ENCODE results near the gene MARCO.
"Not testable (repeated sequence)": the region's sequence is repeated elsewhere in the genome, so short reads cannot be mapped to it uniquely, and the experiment has no call there.

MARCO gene

GRCh38 chr2:118943286-118943685 is 1.3 kb downstream of the MARCO start:
- no peak overlapping the region for H3K27ac ChIP-seq
- TF ChIP-seq CTCF (conservative IDR thresholded peaks at IDR 0.05) (no peak), ZFX (IDR thresholded peaks at IDR 0.05) (no peak)

DNA sequence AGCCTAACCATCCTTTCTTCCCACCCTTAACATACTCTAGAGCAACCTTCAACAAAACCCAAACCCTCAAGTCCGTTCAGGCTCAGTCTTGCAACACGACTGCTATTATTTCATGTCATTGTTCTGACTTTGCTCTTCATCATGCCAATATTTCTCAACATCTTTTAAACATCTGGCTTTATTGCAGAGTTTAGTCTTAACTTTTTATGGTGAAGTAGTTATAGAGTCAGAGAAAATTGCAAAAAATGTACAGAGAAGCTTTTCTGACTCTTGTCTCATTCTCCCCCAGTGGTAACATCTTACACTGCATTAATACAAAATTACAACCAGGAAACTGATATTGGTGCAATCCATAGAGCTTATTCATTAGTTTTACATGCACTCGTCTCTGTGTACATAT is 3.9 kb downstream of the MARCO start:
- TF ChIP-seq ZFX (IDR thresholded peaks at IDR 0.05) (no peak), CTCF (conservative IDR thresholded peaks at IDR 0.05) (no peak; the same call in 1 of the 2 replicates)
- no peak overlapping the region for H3K27ac ChIP-seq

GRCh38 chr2:118948266-118948665 is 6.3 kb downstream of the MARCO start:
- H3K27ac ChIP-seq: not testable (repeated sequence)

GRCh38 chr2:118954297-118955060 is 12.5 kb downstream of the MARCO start:
- no peak overlapping the region for H3K27ac ChIP-seq
- TF ChIP-seq ZFX (IDR thresholded peaks at IDR 0.05): no peak
- TF ChIP-seq CTCF (conservative IDR thresholded peaks at IDR 0.05): no peak

GRCh38 chr2:118965737-118966136 is 23.7 kb downstream of the MARCO start:
- TF ChIP-seq ZFX (IDR thresholded peaks at IDR 0.05) (no peak), CTCF (conservative IDR thresholded peaks at IDR 0.05) (no peak)
- no peak overlapping the region for H3K27ac ChIP-seq

DNA sequence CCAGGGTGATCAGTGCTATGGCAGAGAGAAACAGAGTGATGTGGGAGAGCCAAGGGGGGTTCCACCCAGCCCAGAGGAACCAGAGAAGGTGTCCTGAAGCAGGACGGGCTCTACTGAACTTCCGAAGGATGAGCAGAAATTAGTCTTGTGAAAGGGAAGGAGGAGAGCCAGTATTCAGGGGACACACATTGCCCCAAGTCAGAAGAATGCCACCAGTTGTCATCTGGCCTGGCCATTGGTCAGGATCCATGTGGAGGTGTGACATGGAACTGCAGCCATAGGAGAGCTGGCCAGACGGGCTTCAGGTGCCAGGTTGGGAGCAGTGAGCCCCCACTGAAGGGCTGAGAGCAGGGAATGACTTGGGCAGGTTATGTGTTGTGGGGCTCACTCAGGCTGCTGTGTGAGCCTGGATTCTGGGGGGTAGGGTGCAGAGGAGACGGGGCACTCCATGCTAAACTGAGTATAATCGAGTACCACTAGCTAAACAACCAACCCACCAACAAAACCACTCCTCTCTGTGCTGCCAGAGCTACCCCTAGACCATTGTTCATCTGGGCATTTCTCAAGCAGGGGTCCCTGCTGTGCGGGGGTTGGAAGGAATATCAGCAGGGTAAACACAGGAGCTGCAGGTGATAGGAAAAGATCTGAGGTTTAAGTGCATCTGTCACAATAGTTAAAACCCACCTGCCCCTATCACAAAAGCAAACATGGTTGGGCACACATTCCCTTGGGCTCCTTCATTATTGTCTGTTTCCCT is 25.3 kb downstream of the MARCO start:
- TF ChIP-seq ZFX (IDR thresholded peaks at IDR 0.05) (no peak), CTCF (conservative IDR thresholded peaks at IDR 0.05) (no peak)
- no peak overlapping the region for H3K27ac ChIP-seq

- no peak overlapping the region for H3K27ac ChIP-seq
- no peak for TF ChIP-seq ZFX (IDR thresholded peaks at IDR 0.05)
- TF ChIP-seq CTCF (conservative IDR thresholded peaks at IDR 0.05): no peak
Measured at GRCh38 chr2:118968042-118968441, 26.0 kb downstream of the MARCO start.
